ENCODE measurements around the gene ITGB3.
A peak's percentile ranks its signal among the peaks of the same experiment; 100 is the strongest.

ITGB3 gene

DNA sequence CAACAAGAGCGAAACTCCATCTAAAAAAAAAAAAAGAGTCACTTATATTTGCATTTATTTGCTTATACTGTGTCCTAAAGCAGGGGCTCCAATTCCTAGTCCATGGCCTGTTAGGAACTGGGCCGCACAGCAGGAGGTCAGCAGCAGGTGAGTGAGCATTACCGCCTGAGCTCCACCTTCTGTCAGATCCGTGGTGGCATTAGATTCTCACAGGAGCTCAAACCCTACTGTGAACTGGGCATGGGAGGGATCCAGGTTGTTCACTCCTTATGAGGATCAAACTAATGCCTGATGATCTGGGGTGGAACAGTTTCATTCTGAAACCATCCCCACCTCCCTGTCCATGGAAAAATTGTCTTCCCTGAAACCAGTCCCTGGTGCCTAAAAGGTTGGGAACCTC, 24.9 kb downstream of the ITGB3 start:
- no peak for DNase-seq

DNA sequence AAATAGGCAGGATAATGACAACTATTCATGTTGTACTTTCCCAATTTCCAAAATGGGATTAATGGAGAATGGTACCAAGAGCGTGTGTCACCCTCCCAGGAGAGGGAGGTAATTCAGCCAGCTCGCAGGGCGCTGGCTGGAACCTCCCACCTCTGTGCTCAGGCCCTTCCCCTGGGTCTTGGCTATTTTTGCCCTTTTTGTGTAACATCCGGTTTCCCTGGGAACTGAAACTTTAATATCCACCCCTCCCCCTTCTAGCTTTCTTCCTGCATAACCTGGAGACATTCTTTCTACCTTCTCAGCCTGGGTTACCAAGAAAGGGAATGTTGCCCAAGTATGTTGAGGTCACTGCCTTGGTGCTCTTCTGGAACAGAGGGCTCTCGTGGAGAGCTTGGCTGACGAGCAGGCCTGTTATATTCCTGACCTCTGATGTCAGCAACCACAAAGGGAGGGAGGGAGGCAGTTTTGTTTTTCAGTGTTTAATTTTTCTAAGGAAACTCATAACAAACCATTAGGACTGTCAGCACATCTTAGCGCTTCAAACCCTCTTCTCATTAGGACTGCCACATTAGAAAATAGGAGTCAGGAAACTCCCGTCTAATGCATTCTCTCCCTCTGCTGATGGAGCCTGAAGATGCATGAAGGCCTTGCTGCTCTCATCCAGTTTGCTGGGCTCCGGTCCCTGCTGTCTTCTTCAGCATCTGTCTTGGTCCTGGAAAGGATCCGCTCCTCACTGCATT, 25.6 kb downstream of the ITGB3 start:
- no peak for DNase-seq

DNA sequence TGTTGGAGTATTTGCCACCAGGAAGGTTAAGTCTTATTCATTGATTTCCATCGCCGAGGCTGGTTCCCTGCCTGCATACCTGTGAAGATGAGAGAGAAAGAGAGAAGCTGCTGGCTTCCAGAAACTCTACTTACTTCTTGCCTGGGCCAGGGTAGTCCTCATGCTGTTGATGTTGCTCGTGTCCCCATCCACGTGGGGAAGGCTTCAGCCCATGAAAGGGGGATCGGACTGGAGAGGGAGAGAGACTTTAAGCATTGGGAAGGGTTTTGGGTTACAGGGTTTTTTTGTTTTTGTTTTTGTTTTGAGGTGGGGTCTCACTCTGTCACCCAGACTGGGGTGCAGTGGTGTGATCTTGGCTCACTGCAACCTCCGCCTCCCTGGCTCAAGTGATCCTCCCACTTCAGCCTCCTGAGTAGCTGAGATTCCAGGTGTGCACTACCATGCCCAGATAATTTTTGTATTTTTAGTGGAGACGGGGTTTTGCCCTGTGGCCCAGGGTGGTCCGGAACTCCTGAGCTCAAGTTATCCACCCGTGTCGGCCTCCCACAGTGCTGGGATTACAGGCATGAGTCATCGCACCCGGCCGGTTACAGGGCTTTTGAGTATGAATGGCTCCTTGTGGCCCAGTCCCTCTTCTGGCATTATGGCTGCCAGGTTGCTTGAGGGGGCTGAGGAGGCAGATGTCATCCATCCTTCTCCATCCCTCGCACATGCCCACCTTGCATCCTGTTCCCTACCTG, 26.6 kb downstream of the ITGB3 start:
- no peak for DNase-seq

DNA sequence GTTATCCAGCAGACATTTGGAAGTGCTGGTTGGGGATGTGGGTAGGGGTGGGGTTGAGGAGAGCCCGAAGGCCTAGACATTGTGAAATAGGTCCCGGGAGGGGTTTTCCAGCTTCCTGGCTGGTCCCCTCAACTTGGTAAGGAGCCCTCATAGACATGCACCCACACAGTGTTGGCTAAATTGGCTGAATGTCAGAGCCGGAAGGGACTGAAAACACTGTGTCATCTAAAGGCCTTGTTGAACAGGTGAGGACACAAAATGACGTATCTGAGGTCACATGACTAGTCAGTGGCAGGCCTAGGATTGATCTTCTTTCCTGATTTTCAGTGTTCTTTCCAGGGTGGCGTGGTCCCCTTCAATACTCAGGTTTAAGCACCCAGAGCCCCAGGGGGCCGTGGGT, 27.6 kb downstream of the ITGB3 start:
- no peak for DNase-seq

DNA sequence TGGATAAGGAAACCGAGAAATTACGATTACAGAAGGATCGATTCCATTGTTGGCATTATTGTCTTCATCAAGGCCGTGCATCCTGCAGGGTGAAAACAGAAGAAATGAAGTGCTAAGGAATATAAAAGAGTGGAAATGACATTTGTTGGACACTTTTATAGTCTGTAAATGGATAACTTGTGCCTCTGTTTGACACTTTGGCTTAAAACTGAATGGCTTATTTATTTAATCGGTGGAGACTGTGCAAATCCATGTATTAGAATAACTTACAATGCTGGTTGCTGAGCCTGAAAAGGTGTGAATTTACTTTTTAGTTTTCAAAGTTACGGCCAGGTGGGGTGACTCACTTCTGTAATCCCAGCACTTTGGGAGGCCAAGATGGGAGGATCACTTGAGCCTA, 31.4 kb downstream of the ITGB3 start:
- DNase-seq = no peak

DNA sequence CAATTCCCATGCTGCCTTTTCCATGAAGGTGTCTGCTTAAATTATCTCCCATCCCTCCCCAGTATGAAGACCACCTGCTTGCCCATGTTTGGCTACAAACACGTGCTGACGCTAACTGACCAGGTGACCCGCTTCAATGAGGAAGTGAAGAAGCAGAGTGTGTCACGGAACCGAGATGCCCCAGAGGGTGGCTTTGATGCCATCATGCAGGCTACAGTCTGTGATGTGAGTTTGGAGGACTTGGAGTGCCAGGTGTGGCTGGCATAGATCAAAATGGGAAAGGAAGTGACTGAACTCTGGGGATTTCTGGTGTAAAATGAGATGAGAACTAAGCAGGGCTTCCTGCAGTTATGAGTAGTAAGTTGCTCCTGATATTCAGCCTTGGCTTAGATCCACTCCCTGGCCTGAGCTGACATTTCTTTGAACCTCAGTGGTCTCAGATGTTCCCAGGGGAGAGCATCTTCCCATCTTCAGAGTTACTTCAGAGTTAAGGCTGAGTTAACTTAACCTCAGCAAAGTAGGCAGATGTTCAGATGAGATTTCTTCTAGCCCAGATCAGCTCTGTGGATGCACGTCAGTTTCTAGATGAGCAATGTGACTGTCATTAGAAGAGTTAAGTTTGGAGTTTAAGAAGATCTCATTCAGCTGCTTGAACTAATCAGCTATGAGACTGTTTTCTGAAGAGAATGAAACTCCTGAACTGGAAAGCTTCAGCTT, 32.7 kb downstream of the ITGB3 start:
- DNase-seq = peak; percentile 74

DNA sequence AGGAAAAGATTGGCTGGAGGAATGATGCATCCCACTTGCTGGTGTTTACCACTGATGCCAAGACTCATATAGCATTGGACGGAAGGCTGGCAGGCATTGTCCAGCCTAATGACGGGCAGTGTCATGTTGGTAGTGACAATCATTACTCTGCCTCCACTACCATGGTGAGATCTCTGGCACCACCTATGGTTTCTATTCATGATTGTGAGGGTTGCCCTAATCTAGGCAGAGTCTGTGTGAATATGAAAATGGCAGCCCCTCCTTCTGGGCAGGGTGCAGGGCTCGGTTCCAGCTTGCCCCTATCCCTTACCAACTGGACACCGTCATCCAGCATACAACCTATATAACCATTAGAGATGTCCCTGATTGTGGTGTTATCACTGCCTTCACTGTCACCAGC, 33.4 kb downstream of the ITGB3 start:
- peak; percentile 37 for DNase-seq

DNA sequence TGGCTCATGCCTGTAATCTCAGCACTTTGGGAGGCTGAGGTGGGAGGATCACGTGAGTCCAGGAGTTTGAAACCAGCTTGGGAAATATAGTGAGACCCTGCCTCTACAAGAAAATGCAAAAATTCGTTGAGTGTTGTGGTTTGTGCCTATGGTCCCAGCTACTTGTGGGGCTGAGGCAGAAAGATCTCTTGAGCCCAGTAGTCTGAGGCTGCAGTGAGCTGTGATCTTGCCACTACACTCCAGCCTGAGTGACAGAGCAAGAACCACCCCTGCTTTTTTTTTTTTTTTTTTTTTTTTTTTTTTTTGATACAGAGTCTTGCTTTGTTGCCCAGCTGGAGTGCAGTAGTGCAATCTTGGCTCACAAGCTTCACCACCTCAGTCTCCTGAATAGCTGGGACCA, 34.0 kb downstream of the ITGB3 start:
- no peak for DNase-seq

DNA sequence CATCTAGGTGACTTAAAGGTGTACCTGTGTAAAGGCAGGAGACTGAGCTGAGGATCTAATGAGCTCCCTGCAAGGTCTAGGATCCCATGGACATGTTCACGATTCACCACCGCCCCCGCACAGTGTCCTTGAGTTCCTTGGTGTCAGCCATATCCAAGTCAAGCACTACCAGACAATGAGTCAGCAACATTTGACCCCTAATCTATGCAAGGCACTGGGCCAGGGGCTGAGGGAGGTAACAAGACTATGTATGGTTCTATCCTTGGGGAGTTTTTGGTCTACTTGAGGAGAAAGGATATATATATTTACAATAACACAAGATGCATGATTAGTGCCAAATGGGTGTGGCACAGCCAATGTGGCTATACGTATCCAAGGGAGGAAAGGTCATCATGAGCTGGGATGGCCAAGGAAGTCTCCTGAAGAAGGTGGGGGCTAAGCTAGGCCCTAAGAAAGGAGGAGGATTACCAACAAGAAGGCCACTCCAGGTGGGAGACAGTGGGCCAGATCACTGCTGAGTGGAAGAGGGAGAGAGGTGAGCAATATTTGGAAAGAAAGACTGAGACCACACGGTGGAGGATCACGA, 35.0 kb downstream of the ITGB3 start:
- no peak for DNase-seq

DNA sequence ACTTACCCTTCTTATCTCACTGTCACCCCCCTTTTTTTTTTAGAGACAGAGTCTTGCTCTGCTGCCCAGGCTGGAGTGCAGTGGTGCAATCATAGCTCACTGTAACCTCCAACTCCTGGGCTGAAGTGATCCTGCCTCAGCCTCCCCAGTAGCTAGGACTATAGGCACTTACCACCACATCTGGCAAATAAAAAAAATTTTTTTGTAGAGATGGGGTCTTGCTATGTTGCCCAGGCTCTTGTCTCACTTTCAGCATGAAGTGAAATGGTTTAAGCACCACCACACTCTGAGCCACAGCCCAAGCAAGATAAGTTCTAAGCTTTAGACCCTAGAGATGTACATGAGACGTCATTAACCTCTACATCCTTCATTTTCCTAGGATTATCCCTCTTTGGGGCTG, 35.7 kb downstream of the ITGB3 start:
- DNase-seq = no peak

DNA sequence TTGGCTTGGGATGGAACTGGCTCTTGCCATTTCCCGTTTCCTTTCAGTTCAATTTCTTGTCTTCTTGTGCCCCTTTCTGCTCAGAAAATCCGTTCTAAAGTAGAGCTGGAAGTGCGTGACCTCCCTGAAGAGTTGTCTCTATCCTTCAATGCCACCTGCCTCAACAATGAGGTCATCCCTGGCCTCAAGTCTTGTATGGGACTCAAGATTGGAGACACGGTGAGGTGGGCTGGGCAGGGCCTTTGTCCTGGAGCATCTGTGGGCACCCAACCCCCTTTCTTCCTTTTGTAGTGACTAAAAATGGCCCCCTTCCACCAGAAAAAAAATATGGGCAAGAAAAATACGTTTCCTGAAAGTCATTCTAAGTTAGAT, 37.2 kb downstream of the ITGB3 start:
- no peak for DNase-seq

DNA sequence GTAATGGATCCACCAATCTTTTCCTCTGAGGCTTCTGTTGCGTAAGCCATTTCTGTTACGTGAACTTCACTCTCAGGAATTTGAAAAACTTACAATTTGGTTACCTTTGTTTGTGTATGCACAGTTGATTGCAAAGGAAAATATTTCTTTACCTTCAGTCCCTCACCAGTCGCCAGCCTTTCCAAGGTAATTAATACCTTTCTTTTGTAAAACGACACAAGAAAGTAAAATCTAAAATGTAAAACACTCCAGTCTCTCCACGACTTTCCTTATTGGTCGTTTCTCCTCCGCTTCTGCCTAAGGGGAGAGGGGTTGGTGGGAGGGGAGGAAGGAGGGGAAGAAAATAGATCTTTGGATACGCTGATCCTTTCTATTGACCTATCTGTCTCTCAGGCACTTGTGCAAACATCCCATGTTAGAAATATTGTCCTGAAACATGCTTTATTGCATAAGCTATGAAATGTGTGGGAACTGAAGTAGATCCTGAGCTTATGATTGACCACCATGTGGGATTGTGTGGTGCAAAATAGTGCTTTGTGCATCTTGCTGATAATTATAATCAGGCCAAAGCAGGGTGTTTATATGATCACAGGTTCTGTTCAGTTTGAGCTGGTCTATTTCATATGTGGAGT, 37.7 kb downstream of the ITGB3 start:
- DNase-seq = no peak

DNA sequence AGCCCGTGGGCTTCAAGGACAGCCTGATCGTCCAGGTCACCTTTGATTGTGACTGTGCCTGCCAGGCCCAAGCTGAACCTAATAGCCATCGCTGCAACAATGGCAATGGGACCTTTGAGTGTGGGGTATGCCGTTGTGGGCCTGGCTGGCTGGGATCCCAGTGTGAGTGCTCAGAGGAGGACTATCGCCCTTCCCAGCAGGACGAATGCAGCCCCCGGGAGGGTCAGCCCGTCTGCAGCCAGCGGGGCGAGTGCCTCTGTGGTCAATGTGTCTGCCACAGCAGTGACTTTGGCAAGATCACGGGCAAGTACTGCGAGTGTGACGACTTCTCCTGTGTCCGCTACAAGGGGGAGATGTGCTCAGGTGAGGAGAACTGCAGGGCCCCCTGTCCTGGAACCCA, 38.6 kb downstream of the ITGB3 start:
- DNase-seq = no peak

DNA sequence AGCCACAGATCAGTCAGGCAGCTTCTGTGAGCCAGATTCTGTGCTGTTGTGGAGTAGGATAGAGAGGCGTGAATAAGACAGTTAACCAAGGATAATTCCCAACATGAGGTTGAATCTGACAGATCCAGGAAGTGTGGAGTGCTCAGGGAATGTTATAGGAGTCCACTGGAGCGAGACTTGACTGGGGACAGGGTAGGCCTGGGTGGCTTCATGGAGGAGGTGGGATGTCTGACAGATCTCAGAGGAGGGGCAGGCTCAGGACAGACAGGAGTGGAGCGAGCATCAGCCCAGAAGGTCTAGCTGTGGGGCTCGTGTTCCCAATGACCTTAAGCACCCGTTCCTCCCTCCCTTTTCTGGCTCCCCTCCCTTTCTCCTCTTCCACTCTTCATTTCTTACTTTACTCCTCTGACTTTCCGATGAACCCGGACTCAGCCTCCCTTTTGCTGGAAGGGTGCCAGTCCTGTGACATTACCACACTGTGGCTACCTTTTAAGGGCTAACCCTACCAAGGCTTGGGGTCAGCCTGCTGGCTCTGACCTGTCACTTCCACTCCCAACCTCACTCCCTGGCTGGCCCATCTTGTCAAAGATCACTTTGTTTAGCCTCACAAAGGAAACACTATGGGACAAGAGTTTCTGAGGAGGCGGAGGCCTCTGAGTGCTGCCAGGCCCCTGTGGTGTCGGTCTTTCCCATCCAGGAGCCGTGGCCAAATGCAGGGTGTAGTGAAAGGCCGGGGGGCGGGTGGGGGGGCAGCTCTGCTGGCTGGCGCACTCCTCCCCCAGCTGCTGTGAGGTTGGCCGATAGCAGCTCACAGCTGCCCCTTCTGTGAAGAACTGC, 41.6 kb downstream of the ITGB3 start:
- DNase-seq = no peak

DNA sequence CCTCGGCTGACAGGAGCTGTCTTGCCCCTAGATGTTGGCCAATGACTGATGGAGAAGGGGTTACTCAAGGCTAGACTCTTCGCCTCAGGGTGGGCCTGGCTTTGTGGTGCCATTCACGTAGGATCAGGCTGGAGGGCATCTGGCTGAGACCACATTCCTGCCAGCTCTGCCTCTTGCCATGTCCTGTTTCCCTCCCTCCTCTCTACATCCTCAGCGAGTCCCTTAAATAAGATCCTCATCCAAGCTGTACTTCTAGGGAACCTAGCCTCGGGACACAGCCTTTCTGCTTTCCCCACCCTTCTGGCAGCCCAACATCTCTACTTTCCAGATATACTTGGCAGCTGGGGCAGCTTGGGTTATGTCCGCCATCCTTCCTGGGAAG, 42.2 kb downstream of the ITGB3 start:
- no peak for DNase-seq

DNA sequence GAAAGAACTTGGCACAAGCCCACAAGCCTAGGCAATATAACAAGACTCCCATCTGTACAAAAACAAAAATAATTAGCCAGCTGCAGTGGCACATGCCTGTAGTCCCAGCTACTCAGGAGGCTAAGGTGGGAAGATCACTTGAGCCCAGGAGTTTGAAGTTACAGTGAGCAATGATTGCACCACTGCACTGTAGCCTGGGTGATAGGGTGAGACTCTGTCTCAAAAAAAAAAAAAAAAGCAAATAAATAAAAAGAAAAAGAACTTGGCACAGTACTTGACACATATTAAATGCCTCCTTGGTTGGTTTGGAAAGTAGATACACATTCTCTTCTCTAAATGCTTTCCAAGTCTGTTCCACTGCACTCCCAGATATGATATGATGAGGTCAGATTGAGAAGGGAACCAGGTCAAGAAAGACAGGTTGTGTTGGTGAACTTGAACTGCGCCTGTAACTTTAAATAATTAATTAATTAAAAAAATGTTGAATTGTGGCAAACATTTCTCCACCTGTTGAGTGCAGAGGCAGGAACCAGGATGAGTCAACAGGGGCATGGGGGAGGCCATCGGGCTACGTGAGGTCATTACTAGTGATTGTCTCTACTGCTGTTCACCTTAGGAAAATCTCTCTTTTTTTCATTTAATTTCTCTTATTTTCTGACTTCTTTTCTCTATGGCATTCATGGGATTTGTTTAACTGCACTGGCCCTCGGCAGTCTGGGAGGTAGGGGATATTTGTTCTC, 44.2 kb downstream of the ITGB3 start:
- no peak for DNase-seq

DNA sequence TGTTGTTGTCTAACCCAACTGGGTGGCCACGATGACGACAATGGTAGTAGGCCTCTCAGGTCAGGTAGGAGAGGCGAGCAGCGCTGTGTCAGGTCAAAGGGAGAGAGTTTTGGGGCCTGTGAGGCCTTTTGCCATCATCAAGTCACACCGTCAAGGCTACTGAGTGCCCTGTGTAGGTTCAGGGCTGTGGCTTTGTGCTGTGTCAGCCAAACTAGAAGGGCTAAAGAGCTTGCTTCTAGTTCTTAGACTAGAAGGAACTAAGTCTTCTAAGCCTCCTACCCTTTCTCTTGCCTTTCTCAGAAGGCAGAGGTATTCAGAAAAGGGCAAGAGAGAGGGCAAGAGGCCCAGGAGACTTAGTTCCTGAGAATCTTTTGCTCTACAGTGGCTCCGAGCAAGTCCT, 45.1 kb downstream of the ITGB3 start:
- no peak for DNase-seq

DNA sequence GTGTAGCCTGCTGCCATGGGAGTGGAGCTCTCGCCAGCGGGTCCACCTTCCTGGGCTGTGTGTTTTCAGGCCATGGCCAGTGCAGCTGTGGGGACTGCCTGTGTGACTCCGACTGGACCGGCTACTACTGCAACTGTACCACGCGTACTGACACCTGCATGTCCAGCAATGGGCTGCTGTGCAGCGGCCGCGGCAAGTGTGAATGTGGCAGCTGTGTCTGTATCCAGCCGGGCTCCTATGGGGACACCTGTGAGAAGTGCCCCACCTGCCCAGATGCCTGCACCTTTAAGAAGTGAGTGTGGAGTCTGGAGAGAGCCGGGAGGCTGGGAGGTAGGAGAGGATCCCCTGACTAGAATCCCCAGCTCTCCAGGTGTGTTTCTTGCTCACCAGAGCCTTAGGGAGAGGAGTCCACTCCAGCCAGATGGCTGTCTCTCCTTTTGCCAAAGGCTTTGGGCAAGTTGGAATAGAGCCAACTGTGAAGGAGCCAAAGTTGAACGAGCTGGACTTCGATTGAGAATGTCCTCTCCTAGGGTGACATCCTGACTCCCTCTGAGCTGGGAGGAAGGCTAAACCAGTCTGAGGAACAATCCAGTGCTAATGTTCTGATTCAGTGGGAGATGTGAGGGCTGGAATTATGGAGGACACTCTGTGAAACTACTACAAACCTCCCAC, 45.7 kb downstream of the ITGB3 start:
- no peak for DNase-seq

DNA sequence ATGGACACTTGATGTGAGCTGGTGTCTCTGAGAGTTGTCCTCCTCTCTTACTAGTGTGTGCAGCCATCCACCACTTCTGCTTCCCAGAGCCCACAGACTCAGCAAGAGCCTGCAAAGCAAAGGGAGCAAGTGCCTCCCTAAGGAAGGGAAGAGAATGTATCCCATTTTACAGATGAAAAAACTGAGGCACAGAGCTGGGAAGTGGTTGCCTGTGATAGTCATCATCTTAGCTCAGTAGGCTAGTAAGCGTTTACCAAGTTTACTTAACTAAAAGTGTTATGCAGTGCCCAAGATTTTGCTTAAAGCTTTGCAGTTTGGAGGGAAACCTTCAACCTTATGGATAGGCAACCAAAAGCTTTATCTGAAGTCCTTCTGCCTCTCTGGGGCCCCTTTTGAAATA, 47.1 kb downstream of the ITGB3 start:
- DNase-seq = no peak

DNA sequence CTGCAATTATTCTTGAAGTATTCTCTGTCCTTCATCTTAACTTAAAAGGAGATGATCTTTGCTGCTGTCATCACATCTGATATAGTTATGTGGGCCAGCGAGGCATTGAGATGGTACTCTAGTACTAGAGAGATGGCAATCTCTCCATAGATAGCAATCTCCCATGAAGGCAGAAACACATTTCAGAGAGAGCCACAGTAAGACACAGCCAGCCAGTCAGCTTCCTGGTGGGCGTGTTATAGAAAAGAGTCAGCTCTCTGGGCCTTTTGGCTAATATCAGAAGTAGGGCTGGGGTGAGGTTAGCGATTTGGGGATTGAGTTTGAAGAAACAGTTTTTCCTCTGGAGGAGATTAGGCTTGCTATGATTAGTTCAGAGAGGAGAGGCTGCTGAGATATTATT, 47.5 kb downstream of the ITGB3 start:
- DNase-seq = peak; percentile 74

DNA sequence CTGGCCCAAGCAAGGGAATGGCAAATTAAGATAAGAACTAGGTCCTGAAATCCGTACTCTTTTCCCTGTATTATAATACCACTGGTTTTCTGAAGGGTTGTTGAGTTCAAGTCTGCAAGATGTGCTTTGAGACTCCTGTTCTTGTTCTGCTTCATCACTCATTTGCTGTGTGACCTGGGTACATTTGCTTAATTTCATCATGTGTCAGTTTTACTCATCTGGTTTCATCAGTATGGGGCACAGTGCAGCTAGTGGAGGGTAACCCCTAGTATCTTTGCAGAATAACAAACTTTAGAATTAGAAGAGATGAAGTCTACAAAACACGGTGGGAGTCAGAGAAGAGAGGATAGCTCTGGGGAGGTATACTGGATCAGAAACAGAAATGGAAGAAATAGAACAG, 48.2 kb downstream of the ITGB3 start:
- DNase-seq = peak; percentile 40

Data from activated CD4-positive, alpha-beta T cell treated with anti-CD3 and anti-CD28 coated beads, Interleukin-2, Interleukin-6, amounts not matched to agents 100 ng/mL and 50 ng/mL, durations not matched to agents 16 hours and 8 hours (primary cell).